Esophagus squamous epithelium (tissue), 5 donors: ENCODE measurements around the gene LRRC28. TPM values are rescaled to one million over a fixed set of nuclear protein-coding genes. Genes with fewer than 3 reads are reported as not detected.

Experiments used
- DNase-seq: peaks from one replicate; lab custom pipeline; 2025; lab: John Stamatoyannopoulos, UW
- H3K27ac ChIP-seq, 4 donors: fragments of 200-600 bp; sonication (generic); one replicate each; pipeline ENCODE4 v1.5.1; 2016 to 2019; ENCODE audit warnings: mild to moderate bottlenecking in 1 of 4
- H3K27me3 ChIP-seq, 4 donors: fragments of 200-600 bp; sonication (generic); 1 replicate in 3 of 4; 2 replicates in 1 of 4; pipeline versions ENCODE4 v1.5.1 to v1.6.0; 2017 to 2021; ENCODE audit warnings: antibody characterized with exemption in 1 of 4
- H3K36me3 ChIP-seq, 3 donors: fragments of 200-600 bp; sonication (generic); one replicate each; pipeline ENCODE4 v1.5.1; 2016 to 2019
- H3K4me1 ChIP-seq, 3 donors: fragments of 200-600 bp; sonication (generic); one replicate each; pipeline ENCODE4 v1.5.1; 2017 to 2019
- H3K4me3 ChIP-seq, 4 donors: fragments of 200-600 bp; sonication (generic); 1 replicate in 3 of 4; 2 replicates in 1 of 4; pipeline ENCODE4 v1.5.1; 2016 to 2019; ENCODE audit warnings: mild to moderate bottlenecking in 2 of 4, moderate library complexity in 1 of 4
- H3K9me3 ChIP-seq, 3 donors: fragments of 200-600 bp; sonication (generic); one replicate each; pipeline ENCODE4 v1.5.1; 2016 to 2019
- POLR2A ChIP-seq, 4 donors: fragments of 450-650 bp; IDR thresholded peaks; one replicate each; pipeline ENCODE4 v1.6.1; 2017; ENCODE audit warnings: antibody characterized with exemption in 4 of 4, mild to moderate bottlenecking in 4 of 4, moderate library complexity in 3 of 4
- WGBS, 2 donors: methylation state at CpG; one replicate each; pipeline ENCODE4 v1.1.5; 2018; 5-methylcytosine and 5-hydroxymethylcytosine counted together
- intact Hi-C: fragments of 100-400 bp; cut with DNase I; formaldehyde crosslinking; loops from one replicate; pipeline ENCODE4 v1.15.0; 2022
- total RNA-seq, 4 donors: library from RNA; depleted of rRNA; stranded (reverse); fragments of >200 nt; gene quantifications; one replicate each; pipeline ENCODE4 v1.1.0, GENCODE V29; 2016
- TF ChIP-seq, protein P1 (sequence below), 6 experiments: fragments of 450-650 bp in 4 of 6; fragments of 200-600 bp in 2 of 6; sonication (generic) in 2 of 6; IDR thresholded peaks; one replicate each; pipeline ENCODE4 v1.5.1; 2016 to 2019; ENCODE audit warnings: antibody characterized with exemption in 6 of 6, mild to moderate bottlenecking in 4 of 6, moderate library complexity in 4 of 6
- donor health status: DM: yes; HTN: yes; CAD: no.

The LRRC28 gene
- total RNA-seq, 4 donors from 2014 or later = 31.7 to 41.7 (median 34.6) TPM

GRCh38 chr15:99336794-99337193 lies 85.5 kb downstream of the LRRC28 start:
- Histone ChIP-seq H3K36me3 (peaks cover 0 to 29% (median 0%) of the 10 kb centered on the region in 3 donors), H3K4me1 (peaks cover 0 to 21% (median 2%) of the 10 kb centered on the region in 3 donors), H3K4me3 (no peak overlapping the region), H3K9me3 (no peaks in the 10 kb centered on the region), H3K27me3 (no peaks in the 10 kb centered on the region), H3K27ac (no peak overlapping the region)
- intact Hi-C loops = no loop called here
- TF ChIP-seq, protein P1, sequence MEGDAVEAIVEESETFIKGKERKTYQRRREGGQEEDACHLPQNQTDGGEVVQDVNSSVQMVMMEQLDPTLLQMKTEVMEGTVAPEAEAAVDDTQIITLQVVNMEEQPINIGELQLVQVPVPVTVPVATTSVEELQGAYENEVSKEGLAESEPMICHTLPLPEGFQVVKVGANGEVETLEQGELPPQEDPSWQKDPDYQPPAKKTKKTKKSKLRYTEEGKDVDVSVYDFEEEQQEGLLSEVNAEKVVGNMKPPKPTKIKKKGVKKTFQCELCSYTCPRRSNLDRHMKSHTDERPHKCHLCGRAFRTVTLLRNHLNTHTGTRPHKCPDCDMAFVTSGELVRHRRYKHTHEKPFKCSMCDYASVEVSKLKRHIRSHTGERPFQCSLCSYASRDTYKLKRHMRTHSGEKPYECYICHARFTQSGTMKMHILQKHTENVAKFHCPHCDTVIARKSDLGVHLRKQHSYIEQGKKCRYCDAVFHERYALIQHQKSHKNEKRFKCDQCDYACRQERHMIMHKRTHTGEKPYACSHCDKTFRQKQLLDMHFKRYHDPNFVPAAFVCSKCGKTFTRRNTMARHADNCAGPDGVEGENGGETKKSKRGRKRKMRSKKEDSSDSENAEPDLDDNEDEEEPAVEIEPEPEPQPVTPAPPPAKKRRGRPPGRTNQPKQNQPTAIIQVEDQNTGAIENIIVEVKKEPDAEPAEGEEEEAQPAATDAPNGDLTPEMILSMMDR (IDR thresholded peaks at IDR 0.05) = no peak
- TF ChIP-seq POLR2A (IDR thresholded peaks at IDR 0.05) = no peak
- DNase-seq = no peak
- 77 to 87% methylated on average over 1 of the region's 1 CpG for WGBS, 2 donors

GRCh38 chr15:99340347-99340746 lies 89.1 kb downstream of the LRRC28 start:
- 80 to 84% methylated on average over 3 of the region's 3 CpGs for WGBS, 2 donors
- DNase-seq = no peak
- Histone ChIP-seq H3K4me3 (no peak overlapping the region), H3K27me3 (no peaks in the 10 kb centered on the region), H3K27ac (no peak overlapping the region), H3K36me3 (peaks cover 0 to 23% (median 0%) of the 10 kb centered on the region in 3 donors), H3K4me1 (peaks cover 0 to 21% (median 7%) of the 10 kb centered on the region in 3 donors), H3K9me3 (no peaks in the 10 kb centered on the region)
- TF ChIP-seq, protein P1 (IDR thresholded peaks at IDR 0.05) = no peak
- no peak for TF ChIP-seq POLR2A (IDR thresholded peaks at IDR 0.05)
- intact Hi-C loops = no loop called here

GRCh38 chr15:99341786-99342185 lies 90.5 kb downstream of the LRRC28 start:
- Histone ChIP-seq H3K9me3 (no peaks in the 10 kb centered on the region), H3K4me1 (peaks cover 0 to 31% (median 7%) of the 10 kb centered on the region in 3 donors), H3K27me3 (no peaks in the 10 kb centered on the region), H3K4me3 (no peak overlapping the region), H3K36me3 (peaks cover 0 to 13% (median 0%) of the 10 kb centered on the region in 3 donors), H3K27ac (peak overlapping the region in 3 of 4 donors; percentile 37 to 59 (median 45))
- no peak for DNase-seq
- 63 to 96% methylated on average over 1 of the region's 1 CpG for WGBS, 2 donors
- TF ChIP-seq, protein P1 (IDR thresholded peaks at IDR 0.05) = no peak
- TF ChIP-seq POLR2A (IDR thresholded peaks at IDR 0.05) = no peak
- intact Hi-C loops = no loop called here

- Histone ChIP-seq H3K27me3 (no peaks in the 10 kb centered on the region), H3K4me1 (peaks cover 0 to 31% (median 7%) of the 10 kb centered on the region in 3 donors), H3K9me3 (no peaks in the 10 kb centered on the region), H3K27ac (no peak overlapping the region), H3K36me3 (peaks cover 0 to 1% (median 0%) of the 10 kb centered on the region in 3 donors), H3K4me3 (no peak overlapping the region)
- intact Hi-C loops = no loop called here
- no peak for TF ChIP-seq POLR2A (IDR thresholded peaks at IDR 0.05)
- TF ChIP-seq, protein P1 (IDR thresholded peaks at IDR 0.05) = no peak
- no peak for DNase-seq
Measured at GRCh38 chr15:99343208-99343607, 91.9 kb downstream of the LRRC28 start.

- Histone ChIP-seq H3K27ac (no peak overlapping the region), H3K4me3 (no peak overlapping the region), H3K4me1 (peaks cover 0 to 31% (median 7%) of the 10 kb centered on the region in 3 donors), H3K27me3 (no peaks in the 10 kb centered on the region), H3K36me3 (no peaks in the 10 kb centered on the region), H3K9me3 (no peaks in the 10 kb centered on the region)
- 78 to 85% methylated on average over 9 of the region's 9 CpGs for WGBS, 2 donors
- intact Hi-C loops = no loop called here
- no peak for TF ChIP-seq POLR2A (IDR thresholded peaks at IDR 0.05)
- TF ChIP-seq, protein P1 (IDR thresholded peaks at IDR 0.05) = peak in 4 of 6 experiments; percentile 15 to 32 (median 26)
- DNase-seq = no peak
Measured at GRCh38 chr15:99343881-99344551, 92.7 kb downstream of the LRRC28 start.
